ENCODE data around the gene PMF1.

Gene PMF1

DNA sequence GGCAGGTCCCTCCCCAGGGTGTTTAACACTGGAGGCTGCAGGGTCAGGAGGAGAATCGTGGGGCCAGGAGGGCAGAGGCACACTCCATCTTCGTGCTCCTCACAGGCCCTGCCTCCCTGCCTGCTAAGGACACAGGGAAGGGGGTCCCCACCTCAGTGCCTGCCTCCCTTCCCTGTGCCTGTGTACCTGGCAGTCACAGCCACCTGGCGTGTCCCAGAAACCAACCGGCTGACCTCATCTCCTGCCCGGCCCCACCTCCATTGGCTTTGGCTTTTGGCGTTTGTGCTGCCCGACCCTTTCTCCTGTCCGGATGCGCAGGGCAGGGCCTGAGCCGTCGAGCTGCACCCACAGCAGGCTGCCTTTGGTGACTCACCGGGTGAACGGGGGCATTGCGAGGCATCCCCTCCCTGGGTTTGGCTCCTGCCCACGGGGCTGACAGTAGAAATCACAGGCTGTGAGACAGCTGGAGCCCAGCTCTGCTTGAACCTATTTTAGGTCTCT lies 28.6 kb downstream of the PMF1 start:
- TF ChIP-seq, protein P1, sequence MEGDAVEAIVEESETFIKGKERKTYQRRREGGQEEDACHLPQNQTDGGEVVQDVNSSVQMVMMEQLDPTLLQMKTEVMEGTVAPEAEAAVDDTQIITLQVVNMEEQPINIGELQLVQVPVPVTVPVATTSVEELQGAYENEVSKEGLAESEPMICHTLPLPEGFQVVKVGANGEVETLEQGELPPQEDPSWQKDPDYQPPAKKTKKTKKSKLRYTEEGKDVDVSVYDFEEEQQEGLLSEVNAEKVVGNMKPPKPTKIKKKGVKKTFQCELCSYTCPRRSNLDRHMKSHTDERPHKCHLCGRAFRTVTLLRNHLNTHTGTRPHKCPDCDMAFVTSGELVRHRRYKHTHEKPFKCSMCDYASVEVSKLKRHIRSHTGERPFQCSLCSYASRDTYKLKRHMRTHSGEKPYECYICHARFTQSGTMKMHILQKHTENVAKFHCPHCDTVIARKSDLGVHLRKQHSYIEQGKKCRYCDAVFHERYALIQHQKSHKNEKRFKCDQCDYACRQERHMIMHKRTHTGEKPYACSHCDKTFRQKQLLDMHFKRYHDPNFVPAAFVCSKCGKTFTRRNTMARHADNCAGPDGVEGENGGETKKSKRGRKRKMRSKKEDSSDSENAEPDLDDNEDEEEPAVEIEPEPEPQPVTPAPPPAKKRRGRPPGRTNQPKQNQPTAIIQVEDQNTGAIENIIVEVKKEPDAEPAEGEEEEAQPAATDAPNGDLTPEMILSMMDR (IDR thresholded peaks at IDR 0.05; ENCODE audit: low read length, missing control alignments): no peak
- DNase-seq (ENCODE audit: low read depth): no peak
- H3K4me3 ChIP-seq (replicated peaks; ENCODE audit: low read depth, low read length): no peak overlapping the region

DNA sequence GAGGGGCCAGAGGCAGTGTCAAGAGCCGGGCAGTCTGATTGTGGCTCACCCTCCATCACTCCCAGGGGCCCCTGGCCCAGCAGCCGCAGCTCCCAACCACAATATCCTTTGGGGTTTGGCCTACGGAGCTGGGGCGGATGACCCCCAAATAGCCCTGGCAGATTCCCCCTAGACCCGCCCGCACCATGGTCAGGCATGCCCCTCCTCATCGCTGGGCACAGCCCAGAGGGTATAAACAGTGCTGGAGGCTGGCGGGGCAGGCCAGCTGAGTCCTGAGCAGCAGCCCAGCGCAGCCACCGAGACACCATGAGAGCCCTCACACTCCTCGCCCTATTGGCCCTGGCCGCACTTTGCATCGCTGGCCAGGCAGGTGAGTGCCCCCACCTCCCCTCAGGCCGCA lies 29.1 kb downstream of the PMF1 start, which contains the start of gene BGLAP:
TSS of gene BGLAP (plus strand) at position 259 of the 400 bp plus-strand sequence. CDS start at position 307, 48 bp downstream.
- DNase-seq (ENCODE audit: low read depth): no peak
- TF ChIP-seq, protein P1 (IDR thresholded peaks at IDR 0.05; ENCODE audit: low read length, missing control alignments): no peak
- H3K4me3 ChIP-seq (replicated peaks; ENCODE audit: low read depth, low read length): no peak within 1 kb of the TSS

DNA sequence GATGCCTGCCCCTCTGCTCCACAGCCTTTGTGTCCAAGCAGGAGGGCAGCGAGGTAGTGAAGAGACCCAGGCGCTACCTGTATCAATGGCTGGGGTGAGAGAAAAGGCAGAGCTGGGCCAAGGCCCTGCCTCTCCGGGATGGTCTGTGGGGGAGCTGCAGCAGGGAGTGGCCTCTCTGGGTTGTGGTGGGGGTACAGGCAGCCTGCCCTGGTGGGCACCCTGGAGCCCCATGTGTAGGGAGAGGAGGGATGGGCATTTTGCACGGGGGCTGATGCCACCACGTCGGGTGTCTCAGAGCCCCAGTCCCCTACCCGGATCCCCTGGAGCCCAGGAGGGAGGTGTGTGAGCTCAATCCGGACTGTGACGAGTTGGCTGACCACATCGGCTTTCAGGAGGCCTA lies 29.9 kb downstream of the PMF1 start:
- DNase-seq (ENCODE audit: low read depth): no peak
- no peak overlapping the region for H3K4me3 ChIP-seq (replicated peaks; ENCODE audit: low read depth, low read length)
- TF ChIP-seq, protein P1 (IDR thresholded peaks at IDR 0.05; ENCODE audit: low read length, missing control alignments): no peak

DNA sequence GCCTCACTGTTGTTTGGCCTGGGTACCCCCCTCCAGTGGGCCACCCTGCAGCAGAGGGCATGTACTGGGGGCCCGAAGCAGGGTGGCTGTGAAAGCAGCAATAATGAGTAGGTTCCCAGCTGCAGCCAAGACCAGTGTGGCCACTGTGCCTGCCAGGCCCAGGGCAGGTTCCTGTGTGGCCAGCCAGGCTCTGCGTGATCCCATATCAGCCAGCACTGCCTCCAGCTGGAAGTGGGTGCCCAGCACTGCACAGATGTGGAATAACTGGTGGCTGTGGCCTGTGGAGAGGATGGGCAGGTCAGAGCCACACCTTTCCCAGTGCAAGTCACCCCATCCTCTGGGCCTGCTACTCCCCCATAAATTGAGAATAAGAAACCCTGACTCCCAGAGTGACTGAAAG lies 31.3 kb downstream of the PMF1 start:
- TF ChIP-seq, protein P1 (IDR thresholded peaks at IDR 0.05; ENCODE audit: low read length, missing control alignments): no peak
- no peak for DNase-seq (ENCODE audit: low read depth)
- no peak overlapping the region for H3K4me3 ChIP-seq (replicated peaks; ENCODE audit: low read depth, low read length)

DNA sequence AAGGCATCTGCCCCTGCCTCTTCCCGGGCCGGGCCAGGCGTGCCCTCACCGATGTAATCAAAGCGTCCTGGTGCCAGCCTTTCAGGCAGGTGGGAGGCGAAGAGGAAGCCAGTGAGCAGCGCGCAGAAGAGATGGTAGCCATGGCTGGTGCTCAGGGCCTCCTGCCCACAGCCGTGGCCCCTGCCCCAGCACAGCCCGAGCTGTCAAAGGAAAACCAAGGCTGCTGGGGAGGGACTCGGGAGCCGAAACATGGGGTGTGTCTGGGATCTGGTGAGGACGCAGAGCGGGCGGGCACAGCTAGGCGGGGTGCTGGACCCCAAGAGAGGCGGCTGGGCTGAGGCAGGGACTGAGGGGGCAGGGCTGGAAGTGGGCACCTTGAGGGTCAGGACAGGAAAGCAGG lies 31.9 kb downstream of the PMF1 start:
- TF ChIP-seq, protein P1 (IDR thresholded peaks at IDR 0.05; ENCODE audit: low read length, missing control alignments): no peak
- H3K4me3 ChIP-seq (replicated peaks; ENCODE audit: low read depth, low read length): no peak overlapping the region
- DNase-seq (ENCODE audit: low read depth): no peak

DNA sequence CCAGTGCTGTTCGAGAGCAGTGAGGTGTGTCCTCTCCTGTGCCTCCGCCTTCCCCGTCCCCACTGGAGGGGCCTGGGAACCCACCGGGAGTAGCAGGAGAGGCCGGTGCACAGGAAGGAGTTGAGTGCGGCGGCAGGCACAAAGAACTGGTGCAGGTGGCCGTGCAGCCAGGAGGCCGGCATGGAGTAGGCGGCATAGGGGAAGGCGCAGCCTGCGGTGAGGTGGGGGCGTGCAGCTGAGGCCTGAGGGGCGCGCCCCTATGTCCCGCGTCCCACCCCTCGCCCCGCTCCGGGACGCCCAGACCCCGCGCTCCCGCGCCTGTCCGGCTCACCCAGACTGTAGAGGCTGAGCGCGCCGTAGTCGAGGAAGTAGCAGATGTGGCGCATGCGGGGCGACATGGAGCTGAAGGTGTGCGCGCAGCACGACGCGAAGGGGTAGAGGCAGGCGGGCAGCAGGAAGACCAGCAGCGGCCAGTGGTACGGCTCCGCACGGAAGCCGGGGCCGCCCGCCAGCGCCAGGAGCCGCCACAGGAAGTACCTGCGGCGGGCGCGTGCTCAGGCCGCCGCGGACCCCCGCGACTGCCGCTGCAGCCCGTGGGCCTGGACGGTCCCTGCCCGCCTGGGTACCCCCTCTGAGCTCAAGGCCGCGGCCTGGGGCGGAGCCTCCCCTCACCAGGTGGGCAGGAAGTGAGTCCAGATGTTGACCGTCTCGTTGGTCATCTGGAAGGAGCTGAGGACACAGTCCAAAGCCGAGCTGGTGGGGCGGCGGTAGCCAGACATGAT lies 32.8 kb downstream of the PMF1 start:
- H3K4me3 ChIP-seq (replicated peaks; ENCODE audit: low read depth, low read length): peak overlapping the region; percentile 28
- TF ChIP-seq, protein P1 (IDR thresholded peaks at IDR 0.05; ENCODE audit: low read length, missing control alignments): no peak
- no peak for DNase-seq (ENCODE audit: low read depth)

Measured in fibroblast of pulmonary artery (primary cell).